PC-3 (cell line): Measurements from ENCODE around the gene SNX32. TPM values are rescaled to one million over a fixed set of nuclear protein-coding genes. Genes with fewer than 3 reads are reported as not detected.

ENCODE experiments used
- ATAC-seq: fragments of 200-7000 bp; cut with Tn5 transposase; 2 replicates; pipeline ENCODE4 v1.9.1; 2020; ENCODE audit warnings: mild to moderate bottlenecking, moderate library complexity
- BruUV-seq: library from RNA; stranded (reverse); fragments of 400-500 nt; replicated peaks from 2 replicates; lab custom pipeline; 2021; lab: Mats Ljungman, UMichigan
- CTCF ChIA-PET: fragments of 300-600 bp; sonication (Branson Sonifier 250); formaldehyde crosslinking; loops from one replicate; lab custom pipeline; 2022; ENCODE audit warnings: antibody characterized with exemption; lab: Charles Lee
- POLR2A ChIA-PET: fragments of 300-600 bp; sonication (Branson Sonifier 250); formaldehyde crosslinking; loops from one replicate; lab custom pipeline; 2022; ENCODE audit warnings: antibody characterized with exemption; ENCODE audit not compliant: unreplicated experiment; lab: Charles Lee
- DNase-seq: peaks from one replicate; pipeline ENCODE4 v3.0.0-alpha.2; 2015
- H2AFZ ChIP-seq: fragments of 300-600 bp; sonication (generic); 2 replicates; pipeline ENCODE4 v1.6.0; 2016; ENCODE audit warnings: antibody characterized with exemption, low read length
- H3F3A ChIP-seq: fragments of 300-600 bp; sonication (generic); one replicate; pipeline ENCODE4 v1.6.0; 2017; ENCODE audit warnings: antibody characterized with exemption, low read length, control low read depth, mild to moderate bottlenecking; ENCODE audit not compliant: unreplicated experiment
- H3K27ac ChIP-seq: fragments of 300-600 bp; sonication (generic); 2 replicates; pipeline ENCODE4 v1.5.1; 2016; ENCODE audit warnings: mild to moderate bottlenecking, low read length
- H3K27me3 ChIP-seq: fragments of 300-600 bp; sonication (generic); 2 replicates; pipeline ENCODE4 v1.6.1; 2016; ENCODE audit warnings: low read length, mixed read lengths
- H3K36me3 ChIP-seq: fragments of 300-600 bp; sonication (generic); 2 replicates; pipeline ENCODE4 v1.6.1; 2016; ENCODE audit warnings: low read depth, mixed run types, low read length, mixed read lengths
- H3K4me1 ChIP-seq: fragments of 300-600 bp; sonication (generic); 2 replicates; pipeline ENCODE4 v1.5.1; 2016; ENCODE audit warnings: low read length; ENCODE audit not compliant: insufficient read depth
- H3K4me2 ChIP-seq: fragments of 300-600 bp; sonication (generic); 2 replicates; pipeline ENCODE4 v1.6.0; 2016; ENCODE audit warnings: low read length
- H3K4me3 ChIP-seq: fragments of 300-600 bp; sonication (generic); 2 replicates; pipeline ENCODE4 v1.5.1; 2016; ENCODE audit warnings: mild to moderate bottlenecking, low read length, mixed read lengths
- H3K79me2 ChIP-seq: fragments of 300-600 bp; sonication (generic); 2 replicates; pipeline ENCODE4 v1.6.1; 2017; ENCODE audit warnings: low read length, mixed read lengths
- H3K9ac ChIP-seq: fragments of 300-600 bp; sonication (generic); 2 replicates; pipeline ENCODE4 v1.6.0; 2016; ENCODE audit warnings: mild to moderate bottlenecking, low read length
- H3K9me2 ChIP-seq: fragments of 300-600 bp; sonication (generic); replicated peaks from 2 replicates; pipeline ENCODE4 v1.6.1; 2016; ENCODE audit warnings: mixed run types, low read length, mixed read lengths
- H3K9me3 ChIP-seq: fragments of 300-600 bp; sonication (generic); 2 replicates; pipeline ENCODE4 v1.6.1; 2016; ENCODE audit warnings: low read length, mixed read lengths
- H4K20me1 ChIP-seq: fragments of 300-600 bp; sonication (generic); 2 replicates; pipeline ENCODE4 v1.6.1; 2016; ENCODE audit warnings: low read length, mixed read lengths
- CTCF ChIP-seq: fragments of 300-600 bp; sonication (generic); conservative IDR thresholded peaks from 2 replicates; pipeline ENCODE4 v1.5.1; 2017; ENCODE audit warnings: antibody characterized with exemption, low read depth, mild to moderate bottlenecking, low read length
- EZH2 ChIP-seq: fragments of 300-600 bp; sonication (generic); IDR thresholded peaks from one replicate; pipeline ENCODE4 v1.6.1; 2017; ENCODE audit warnings: antibody characterized with exemption, mild to moderate bottlenecking, low read length; ENCODE audit not compliant: unreplicated experiment
- EZH2phosphoT487 ChIP-seq: fragments of 300-600 bp; sonication (generic); IDR thresholded peaks from 2 replicates; pipeline ENCODE4 v1.6.1; 2018; ENCODE audit warnings: mild to moderate bottlenecking, antibody characterized with exemption, low read length, borderline replicate concordance
- intact Hi-C: fragments of 100-400 bp; cut with micrococcal nuclease; formaldehyde crosslinking; loops from 2 replicates; pipeline ENCODE4 v1.9.0; 2023
- total RNA-seq: library from RNA; depleted of rRNA; stranded (reverse); fragments of >200 nt; gene quantifications from 2 replicates; pipeline ENCODE4 v1.2.3, GENCODE V29; 2014

The SNX32 gene
- total RNA-seq, 1 experiment from 2014 or later = not detected

- Histone ChIP-seq H3K4me3 (no peak overlapping the region), H3K4me1 (no peaks in the 10 kb centered on the region), H3K4me2 (no peak overlapping the region), H2AFZ (no peak overlapping the region), H3K79me2 (no peaks in the 10 kb centered on the region), H3K27me3 (no peaks in the 10 kb centered on the region), H3K27ac (no peak overlapping the region), H3K9me2 (no peaks in the 10 kb centered on the region), H3K9ac (no peak overlapping the region), H4K20me1 (no peaks in the 10 kb centered on the region), H3F3A (no peaks in the 10 kb centered on the region), H3K9me3 (no peaks in the 10 kb centered on the region), H3K36me3 (no peaks in the 10 kb centered on the region)
- intact Hi-C loops = no loop called here
- no peak for DNase-seq
- ChIA-PET POLR2A (no interaction called here), CTCF (no interaction called here)
- no peak for TF ChIP-seq EZH2
- TF ChIP-seq CTCF = no peak
- TF ChIP-seq EZH2phosphoT487 = no peak
- no TSS peak for BruUV-seq
- ATAC-seq = no peak; the same call in 1 of the 2 replicates
Measured at GRCh38 chr11:65803797-65804492, 29.8 kb upstream of the SNX32 start.

GRCh38 chr11:65806979-65807378 lies 26.8 kb upstream of the SNX32 start:
- no peaks in the 10 kb centered on the region for H3K4me1 ChIP-seq
- H3K4me2 ChIP-seq = no peak overlapping the region
- H3K9ac ChIP-seq = no peak overlapping the region
- H3K27me3 ChIP-seq = no peaks in the 10 kb centered on the region
- BruUV-seq = no TSS peak
- no peak for DNase-seq
- H3K27ac ChIP-seq = no peak overlapping the region
- H3K9me3 ChIP-seq = no peaks in the 10 kb centered on the region
- no peaks in the 10 kb centered on the region for H4K20me1 ChIP-seq
- no peak for TF ChIP-seq EZH2phosphoT487
- TF ChIP-seq EZH2 = no peak
- no peak for TF ChIP-seq CTCF
- no peaks in the 10 kb centered on the region for H3F3A ChIP-seq
- H3K4me3 ChIP-seq = no peak overlapping the region
- no peaks in the 10 kb centered on the region for H3K79me2 ChIP-seq
- H3K9me2 ChIP-seq = no peaks in the 10 kb centered on the region
- no peak for ATAC-seq
- H3K36me3 ChIP-seq = no peaks in the 10 kb centered on the region
- ChIA-PET POLR2A (no interaction called here), CTCF (no interaction called here)
- H2AFZ ChIP-seq = no peak overlapping the region
- intact Hi-C loops = no loop called here

- BruUV-seq = no TSS peak
- CTCF ChIA-PET = no interaction called here
- POLR2A ChIA-PET = no interaction called here
Measured at GRCh38 chr11:65808744-65809341, 24.9 kb upstream of the SNX32 start.

More at GRCh38 chr11:65808744-65809341, 24.9 kb upstream of the SNX32 start:
- no peak for TF ChIP-seq EZH2
- no peak for TF ChIP-seq EZH2phosphoT487
- no peak for TF ChIP-seq CTCF
- Histone ChIP-seq H3F3A (no peaks in the 10 kb centered on the region), H3K9ac (no peak overlapping the region), H3K27ac (no peak overlapping the region), H4K20me1 (no peaks in the 10 kb centered on the region), H3K9me2 (no peaks in the 10 kb centered on the region), H3K27me3 (no peaks in the 10 kb centered on the region), H3K9me3 (no peaks in the 10 kb centered on the region), H3K79me2 (no peaks in the 10 kb centered on the region), H3K36me3 (no peaks in the 10 kb centered on the region), H3K4me3 (no peak overlapping the region), H3K4me1 (no peaks in the 10 kb centered on the region), H2AFZ (no peak overlapping the region), H3K4me2 (no peak overlapping the region)
- ATAC-seq (no peak), DNase-seq (no peak)
- intact Hi-C loops = no loop called here
